ENCODE measurements around the gene ZNF184. TPM values are rescaled to one million over a fixed set of nuclear protein-coding genes. Genes with fewer than 3 reads are reported as not detected.

The ZNF184 gene
- total RNA-seq = 4.4 and 4.7 TPM in 2 replicates

DNA sequence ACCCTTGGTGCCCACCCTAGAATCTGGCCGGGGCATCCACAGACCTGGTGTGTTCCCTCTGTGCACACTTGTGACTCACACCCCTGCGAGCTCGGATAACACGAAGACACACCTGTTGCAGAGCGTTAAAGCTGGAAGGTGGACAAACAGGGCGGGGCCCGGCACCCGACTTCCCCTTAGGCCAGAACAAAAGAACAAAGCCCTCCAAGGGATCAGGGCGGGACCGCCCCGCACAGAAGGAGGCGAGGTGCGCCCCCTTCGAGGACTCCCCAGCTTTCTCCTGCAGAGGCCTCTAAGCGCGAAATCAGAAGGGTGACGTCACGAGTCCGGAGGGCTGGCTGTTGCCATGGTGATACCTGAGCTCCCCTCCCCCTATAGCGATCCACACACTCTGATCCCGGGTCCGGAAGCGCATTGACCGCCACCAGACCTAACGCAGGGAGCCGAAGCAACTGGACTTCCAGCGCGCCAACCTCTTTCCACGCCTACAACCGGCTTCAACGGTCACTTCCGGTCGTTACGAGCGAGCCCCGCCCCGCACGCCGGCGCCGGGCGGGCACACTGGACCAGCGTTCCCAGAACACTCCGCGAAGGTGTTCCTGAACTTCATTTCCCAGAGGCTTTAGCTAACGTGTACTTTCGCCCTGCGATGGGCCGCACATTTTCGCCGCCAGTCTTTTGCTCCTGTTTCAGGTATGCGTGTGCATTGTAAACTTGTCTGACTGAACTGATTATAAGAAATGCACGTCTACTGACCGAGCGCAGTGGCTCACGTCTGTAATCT lies at the start of gene ZNF184:
Gene ZNF184 (minus strand): TSS at position 489 of the 784 bp plus-strand sequence. CDS start 811 bp downstream, outside the sequence.
- DNase-seq (ENCODE audit: low read depth in 2 of 2) = peak; percentile 97 to 99

DNA sequence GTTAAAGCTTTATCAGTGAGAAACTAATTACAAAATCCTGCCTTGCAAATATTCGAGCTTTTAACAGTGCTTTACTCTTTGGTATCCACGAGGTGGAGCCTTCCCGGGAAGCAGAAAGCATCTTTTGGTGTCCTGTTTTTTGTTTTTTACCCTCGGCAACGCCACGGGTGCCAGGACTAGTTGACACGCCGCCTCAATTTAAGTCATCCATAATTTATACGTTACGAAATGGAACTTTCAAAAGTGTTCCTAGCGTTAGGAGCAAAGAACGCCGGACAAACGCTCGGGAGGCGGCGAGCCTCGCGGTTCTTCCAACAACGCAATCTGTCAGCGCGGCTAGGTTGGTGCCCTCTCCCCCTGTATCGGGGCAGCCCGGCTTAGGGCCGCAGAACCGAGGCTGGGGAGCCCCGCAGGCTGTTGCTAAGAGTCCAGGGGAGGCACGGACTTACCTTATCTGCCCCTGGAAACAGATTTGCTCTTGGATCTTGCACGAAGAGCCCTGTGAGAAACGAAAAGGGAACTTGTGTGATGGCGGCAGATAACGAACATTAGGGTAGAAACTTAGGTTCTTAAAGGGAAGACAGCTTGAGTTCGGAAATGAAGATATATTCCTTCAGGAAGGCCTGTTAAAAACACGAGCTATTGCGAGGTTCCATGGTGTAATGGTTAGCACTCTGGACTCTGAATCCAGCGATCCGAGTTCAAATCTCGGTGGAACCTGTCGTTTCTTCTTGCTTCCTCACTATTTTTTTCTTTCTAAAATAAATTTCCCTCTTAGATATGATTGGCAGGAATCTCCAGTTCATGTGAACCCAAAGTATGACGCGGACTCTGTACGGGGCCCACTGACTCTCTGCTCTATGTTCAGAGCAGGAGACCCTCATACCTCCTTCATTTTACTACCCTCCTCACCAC lies 46.2 kb upstream of the ZNF184 start:
- DNase-seq (ENCODE audit: low read depth in 2 of 2) = peak; percentile 60 to 82

DNA sequence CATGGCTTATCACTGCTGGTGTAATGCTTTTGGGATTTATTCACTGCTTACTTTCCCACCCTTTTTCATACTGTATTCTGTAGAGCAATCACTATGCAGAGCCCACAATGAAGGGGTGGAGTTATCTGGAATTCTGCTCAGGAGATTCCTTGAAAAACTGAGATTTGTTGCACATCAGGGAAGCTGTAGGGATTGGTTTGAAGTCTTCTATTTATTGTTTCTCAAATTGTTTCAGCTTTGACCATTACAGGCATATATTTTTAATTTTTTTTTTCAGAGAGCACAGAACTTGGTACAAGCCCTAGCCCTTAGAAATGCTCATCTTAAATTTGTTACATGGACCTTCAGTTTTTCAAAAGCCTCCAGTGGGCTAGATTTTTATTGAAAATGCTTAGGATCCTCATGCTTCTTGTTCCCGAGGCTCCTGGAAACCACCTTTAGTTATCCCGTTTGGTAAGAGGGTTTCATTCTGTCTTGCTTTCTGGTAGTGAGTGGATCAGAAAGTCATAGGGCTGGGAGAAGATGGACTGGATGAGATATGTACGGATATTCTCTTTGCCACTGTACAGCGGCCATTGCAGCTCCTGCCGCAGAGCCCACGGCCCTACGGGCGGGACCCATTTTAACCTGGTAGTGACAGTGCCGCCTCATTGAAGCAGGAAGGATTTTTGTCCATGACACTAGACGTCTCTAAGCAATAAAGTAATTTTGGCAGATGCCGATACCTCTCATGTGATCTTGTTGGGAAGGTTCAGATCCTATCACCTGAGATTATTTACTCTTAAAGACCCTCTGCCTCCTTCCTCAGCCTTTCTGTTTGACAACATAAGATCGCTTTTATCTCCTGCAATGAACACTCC lies 45.3 kb upstream of the ZNF184 start:
- DNase-seq (ENCODE audit: low read depth in 2 of 2) = no peak

DNA sequence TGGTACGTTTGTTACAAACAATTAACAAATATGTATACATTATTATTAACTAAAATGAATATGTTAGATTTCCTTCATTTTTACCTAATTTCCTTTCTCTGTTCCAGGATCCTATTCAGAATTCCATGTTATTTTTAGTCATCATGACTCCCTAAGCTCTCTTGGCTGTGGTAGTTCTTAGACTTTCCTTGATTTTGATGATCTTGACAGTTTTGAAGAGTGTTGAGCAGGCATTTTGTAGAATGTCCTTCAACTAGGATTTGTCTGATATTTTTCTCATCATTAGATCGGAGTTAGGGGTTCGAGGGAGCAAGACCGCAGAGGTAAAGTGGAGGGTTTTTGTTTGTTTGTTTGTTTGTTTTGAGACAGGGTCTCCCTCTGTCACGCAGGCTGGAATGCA lies 44.3 kb upstream of the ZNF184 start:
- DNase-seq (ENCODE audit: low read depth in 2 of 2) = no peak

DNA sequence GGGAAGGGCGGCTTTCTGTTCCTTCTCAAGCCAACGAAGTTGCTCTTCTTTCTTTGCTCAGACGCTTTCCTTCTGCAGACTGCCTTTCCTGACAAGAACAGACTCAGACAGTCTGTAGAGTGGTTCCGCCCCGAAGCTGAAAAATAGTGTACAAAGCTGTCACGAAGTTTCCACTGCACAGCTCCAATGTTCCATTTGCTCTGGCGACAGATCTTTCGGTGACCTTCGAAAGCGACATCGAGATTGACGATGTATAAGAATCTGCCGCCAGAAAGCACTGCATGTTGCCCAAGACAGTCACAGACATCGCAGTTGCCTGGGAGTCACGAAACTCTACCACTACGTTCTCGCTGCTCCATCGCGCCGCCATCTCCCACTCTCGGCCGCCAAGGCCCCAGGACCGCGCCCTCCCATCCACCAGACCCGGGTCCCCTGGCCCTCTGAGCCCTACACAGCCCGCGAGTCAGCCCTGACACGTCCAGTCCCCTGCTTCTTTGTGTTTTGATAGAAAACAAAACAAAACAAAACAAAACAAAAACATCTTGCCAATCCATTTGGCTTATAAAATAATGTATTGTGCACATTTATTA lies 42.1 kb upstream of the ZNF184 start:
- DNase-seq (ENCODE audit: low read depth in 2 of 2) = no peak

DNA sequence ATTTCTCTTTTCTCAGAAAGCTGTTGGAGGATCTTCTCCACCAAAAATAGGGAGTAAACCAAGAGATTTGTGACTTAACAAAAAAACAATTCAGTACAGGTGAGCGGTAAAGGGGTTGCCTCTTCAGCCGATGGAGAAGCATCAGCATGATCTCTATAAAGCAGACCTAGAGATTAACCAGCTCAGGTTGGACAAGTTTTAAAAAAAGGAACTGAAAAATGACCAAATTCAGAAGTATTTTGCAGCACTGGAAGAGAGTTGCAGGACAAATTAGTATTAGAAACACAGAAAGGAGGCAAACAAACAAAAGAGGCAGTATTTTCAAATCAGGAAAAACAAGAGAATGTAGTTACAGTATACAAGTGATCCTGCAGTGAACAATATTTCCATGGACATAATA lies 39.6 kb upstream of the ZNF184 start:
- no peak for DNase-seq (ENCODE audit: low read depth in 2 of 2)

DNA sequence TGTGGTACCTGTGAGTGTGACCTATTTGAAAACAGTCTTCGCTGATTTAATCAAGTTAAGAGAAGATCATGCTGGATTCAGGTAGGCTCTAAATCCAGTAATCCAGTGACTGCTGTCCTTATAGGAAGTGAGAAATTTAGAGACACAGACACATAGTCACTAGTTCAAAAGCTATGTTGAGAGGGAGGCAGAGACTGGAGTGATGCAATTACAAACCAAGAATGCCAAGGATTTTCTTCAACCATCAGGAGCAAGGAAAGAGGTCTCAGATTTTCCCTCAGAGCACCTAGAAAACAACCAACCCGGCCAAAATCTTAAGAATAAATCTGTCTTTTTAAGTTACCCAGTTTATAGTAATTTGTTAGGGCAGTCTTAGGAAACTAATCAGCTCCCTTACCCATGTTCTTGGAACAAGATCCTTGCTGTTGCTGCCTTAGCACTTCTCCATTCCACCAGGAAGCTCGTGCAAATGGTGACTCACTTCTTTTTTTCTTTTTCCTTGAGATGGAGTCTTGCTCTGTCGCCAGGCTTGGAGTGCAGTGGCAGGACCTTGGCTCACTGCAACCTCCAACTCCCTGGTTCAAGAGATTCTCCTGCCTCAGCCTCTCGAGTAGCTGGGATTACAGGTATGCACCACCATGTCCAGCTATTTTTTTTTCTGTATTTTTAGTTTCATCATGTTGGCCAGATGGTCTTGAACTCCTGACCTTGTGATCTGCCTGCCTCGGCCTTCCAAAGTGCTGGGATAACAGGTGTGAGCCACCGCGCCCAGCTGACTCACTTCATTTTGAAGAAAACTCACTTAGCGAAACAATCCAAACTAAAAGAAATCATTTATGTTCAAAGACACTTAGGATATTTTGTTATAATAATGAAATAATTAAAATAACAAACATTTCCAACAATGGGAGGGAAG lies 34.4 kb upstream of the ZNF184 start:
- DNase-seq (ENCODE audit: low read depth in 2 of 2) = no peak

DNA sequence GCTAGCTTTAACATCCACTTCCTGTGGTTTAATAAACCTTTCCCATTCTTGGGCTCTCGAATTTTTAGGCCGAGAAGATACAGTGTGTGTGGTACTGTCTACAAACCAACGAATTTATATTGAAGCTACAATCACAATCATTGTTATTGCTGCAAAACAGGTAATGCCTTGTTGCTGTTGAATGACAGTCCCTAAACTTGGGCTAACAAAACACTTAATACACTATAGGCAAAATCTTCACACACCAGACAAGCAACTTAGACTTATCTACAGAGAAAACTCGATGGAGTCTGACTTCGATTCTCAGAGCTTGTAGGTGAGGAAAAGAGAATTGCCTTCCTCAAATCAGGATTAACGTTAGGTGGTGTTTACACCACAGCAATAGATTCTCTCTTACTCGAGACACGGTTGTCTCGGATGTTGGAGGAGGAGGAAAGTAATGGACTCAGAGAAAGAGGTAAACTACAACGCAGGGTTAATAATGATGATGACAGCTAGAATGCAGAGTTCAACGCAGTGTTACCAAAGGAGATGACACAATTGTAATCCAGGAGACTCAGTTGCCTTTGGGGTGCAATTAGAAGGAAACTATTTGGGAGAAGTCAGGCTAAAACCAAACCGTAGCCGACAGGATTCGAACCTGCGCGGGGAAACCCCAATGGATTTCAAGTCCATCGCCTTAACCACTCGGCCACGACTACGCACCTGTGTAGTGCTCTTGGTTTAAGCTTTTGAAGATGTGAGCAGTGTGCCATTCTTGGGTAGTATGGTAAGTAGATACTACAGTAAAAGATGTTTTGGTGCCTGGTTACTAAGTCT lies 32.5 kb upstream of the ZNF184 start:
- DNase-seq (ENCODE audit: low read depth in 2 of 2) = peak in 1 of 2 donors; percentile 34

DNA sequence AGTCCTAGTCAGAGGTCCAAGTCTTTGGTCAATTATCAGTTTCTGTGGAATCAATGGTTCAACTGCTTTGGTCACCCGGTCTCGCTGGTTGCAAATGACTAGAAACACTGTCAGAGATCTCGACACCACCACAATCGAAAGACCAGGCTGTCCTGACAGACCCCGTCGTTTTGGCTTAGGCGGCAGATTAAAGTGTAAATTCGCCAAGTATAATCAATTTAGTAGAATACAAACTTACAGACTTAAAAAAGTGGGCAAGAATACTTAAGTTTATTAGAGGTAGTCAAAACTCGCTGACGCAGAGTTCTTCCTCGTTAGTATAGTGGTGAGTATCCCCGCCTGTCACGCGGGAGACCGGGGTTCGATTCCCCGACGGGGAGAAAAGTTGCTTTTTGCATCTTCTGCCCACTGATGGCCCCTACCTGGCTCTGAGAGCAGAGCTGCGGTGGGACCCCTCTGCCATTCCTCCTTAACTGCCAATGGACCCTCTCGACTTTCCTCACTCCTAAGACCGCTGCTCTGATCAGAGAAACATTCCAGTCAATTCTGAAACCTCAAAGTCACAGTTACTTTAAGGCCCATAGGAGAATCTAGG lies 30.6 kb upstream of the ZNF184 start:
- DNase-seq (ENCODE audit: low read depth in 2 of 2) = peak; percentile 67 to 75

DNA sequence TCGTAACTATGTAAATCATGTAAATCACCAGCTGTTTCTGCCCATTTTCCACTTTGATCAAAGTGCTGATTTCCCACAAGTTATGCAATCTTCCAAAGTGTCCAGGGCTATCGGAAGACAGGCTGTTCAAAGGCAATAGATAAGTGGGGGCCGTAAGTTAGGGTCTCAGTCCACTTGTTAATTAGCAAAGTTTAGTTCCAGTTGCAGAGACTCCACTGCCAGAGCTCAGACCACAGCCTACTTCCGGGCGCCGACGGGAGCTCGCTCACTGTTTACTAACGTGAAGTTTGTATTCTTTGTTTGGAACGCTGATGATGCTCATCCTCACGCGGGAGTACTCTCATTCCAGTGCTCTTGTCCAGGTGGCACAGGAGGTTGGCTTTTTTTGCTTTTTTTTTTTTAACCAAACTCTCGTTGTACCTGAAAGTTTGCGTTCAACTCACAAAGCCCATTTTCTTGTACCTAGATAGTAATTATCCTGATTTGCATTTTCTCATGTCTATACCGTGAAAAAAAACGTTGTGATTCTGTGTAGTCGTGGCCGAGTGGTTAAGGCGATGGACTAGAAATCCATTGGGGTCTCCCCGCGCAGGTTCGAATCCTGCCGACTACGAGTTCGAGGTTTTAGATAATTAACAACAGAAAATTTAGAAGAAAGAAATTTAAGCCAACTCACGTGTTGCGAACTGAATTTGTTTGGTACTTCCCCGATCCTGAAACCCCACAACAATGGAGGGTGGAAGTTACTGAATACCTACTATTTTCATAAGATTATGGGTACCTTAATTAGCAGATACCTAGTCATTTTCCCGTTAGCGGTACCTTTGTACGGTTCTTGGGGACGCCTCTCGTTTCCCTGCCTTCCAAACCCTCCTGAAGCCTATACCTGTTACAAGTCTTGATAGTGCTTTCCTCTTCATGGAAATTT lies 29.9 kb upstream of the ZNF184 start:
- peak; percentile 18 to 56 for DNase-seq (ENCODE audit: low read depth in 2 of 2)

DNA sequence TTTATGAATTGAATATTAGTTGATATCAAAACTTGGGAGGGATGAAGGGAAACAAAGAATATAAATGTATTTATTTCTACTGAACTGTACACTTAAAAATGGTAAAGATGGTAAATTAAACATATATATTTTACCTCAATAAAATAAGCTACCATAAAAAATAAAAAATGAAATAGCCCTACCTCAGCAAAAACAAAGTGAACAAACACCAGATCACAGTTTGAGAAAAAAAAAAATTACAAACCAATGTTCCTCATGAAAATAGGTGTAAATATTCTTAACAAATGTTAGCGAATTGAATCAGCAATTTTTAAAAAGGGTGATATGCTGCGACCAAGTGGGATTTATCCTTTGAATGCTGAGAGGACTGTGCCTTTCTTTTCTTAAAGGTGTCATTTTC lies 28.3 kb upstream of the ZNF184 start:
- no peak for DNase-seq (ENCODE audit: low read depth in 2 of 2)

DNA sequence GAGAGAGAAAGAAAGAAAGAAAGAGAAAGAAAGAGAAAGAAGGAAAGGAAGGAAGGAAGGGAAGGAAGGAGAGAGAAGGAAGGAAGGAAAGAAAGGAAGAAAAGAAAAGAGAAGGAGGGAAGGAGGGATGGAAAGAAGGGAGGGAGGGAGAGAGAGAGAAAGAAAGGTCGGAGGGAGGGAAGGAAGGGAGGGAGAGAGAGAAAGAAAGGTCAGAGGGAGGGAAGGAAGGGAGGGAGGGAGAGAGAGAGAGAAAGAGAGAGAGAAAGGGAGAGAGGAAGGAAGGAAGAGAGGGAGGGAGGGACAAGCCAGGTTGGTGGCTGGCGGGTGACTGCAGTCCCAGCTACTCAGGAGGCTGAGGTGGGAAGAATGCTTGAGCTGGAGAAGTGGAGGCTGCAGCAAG lies 27.3 kb upstream of the ZNF184 start:
- DNase-seq (ENCODE audit: low read depth in 2 of 2) = no peak

DNA sequence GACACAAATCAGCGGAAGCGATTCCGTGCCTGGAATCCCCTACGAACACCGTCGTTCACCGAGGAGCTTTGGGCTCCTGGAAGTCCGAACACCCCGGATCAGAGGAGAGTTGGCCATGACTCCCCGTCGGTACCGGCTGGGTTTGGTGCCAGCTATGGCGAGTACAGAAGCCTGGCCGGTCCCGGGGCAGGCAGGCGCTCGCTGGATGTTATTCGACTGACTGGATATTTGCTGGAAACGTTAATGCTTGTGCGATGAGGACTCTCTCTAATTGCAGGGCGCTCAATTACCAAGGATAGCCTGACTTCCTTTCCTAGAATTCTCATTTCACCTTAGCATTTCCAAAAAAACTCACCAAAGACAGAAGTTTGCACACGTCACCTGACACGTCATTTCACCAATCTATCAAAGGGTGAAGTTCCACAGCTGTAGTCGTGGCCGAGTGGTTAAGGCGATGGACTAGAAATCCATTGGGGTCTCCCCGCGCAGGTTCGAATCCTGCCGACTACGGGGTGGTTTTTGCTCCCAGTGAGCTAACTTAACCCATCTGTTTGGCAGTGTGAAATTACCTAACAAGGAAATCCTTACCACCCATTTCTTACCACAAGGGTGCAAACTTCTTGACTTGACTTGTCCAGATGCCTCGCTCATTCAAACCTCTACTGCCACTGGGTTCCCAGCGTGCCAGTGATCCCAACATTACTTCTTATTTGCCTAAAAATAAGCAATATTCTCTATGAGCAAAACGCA lies 22.7 kb upstream of the ZNF184 start:
- DNase-seq (ENCODE audit: low read depth in 2 of 2) = peak in 1 of 2 donors; percentile 63

DNA sequence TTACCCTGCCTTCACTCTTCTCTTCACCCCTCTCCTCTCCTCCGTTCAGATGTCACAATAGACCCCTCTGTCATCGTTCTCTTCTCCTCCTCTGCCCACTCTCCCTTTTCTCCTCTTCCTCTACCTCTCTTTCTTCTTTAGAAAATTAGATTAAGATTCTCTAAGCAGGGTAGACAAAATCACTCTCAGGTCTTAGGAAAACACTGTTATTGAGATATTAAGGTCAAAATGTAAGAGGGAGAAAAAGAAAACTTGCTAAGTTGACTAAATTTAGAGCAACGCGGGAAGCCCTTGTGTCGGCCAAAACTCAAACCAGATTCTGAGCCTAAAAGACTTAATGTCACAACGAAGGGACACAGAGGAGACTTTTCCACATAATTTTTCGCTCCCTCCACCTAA lies 22.1 kb upstream of the ZNF184 start:
- no peak for DNase-seq (ENCODE audit: low read depth in 2 of 2)

DNA sequence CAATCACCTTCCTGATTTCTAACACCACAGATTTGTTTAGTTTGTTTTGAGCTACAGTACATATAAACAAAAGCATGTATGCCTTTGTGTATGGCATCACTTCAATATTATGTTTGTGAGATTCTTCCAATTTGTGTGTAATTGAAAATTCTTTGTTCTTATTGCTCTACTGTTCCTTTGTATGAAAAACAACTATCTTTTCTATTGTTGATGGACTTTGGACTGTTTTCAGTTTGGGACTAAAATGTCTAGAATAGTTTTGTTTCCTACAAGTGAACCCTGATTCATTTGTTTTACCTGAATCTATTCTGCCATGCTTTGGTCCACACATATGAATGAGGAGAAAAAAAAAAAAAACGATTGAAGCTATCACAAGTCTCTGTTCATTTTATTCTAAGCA lies 21.2 kb upstream of the ZNF184 start:
- no peak for DNase-seq (ENCODE audit: low read depth in 2 of 2)

DNA sequence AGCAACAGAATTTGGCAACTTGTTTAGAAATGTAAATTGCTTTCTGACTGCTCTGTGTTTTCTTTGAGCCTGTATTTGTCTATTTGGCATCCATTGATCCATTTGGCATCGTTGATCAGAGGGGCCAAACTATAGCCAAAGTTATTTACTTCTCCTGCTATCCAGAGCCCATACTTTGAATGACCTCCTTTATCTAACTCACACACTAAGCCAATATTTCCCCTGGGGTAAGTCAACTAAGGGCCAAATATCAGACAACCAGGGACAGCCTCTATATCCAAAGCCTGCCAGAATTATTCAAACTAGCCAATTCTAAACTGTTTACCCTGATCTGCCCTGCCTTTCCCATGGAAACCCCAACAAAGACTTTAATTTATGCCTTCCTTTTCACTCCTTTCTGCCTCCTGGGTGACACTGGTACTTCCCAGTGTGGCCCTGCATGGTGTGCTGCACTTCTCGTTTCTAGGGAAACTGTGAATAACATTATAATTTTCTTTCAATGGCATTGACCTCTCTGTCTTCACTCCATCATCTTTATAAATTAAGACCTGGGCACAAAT lies 19.8 kb upstream of the ZNF184 start:
- DNase-seq (ENCODE audit: low read depth in 2 of 2) = no peak

Measured in dermis microvascular lymphatic vessel endothelial cell (primary cell).